ENCODE data around the gene GTF3A.

GTF3A gene

DNA sequence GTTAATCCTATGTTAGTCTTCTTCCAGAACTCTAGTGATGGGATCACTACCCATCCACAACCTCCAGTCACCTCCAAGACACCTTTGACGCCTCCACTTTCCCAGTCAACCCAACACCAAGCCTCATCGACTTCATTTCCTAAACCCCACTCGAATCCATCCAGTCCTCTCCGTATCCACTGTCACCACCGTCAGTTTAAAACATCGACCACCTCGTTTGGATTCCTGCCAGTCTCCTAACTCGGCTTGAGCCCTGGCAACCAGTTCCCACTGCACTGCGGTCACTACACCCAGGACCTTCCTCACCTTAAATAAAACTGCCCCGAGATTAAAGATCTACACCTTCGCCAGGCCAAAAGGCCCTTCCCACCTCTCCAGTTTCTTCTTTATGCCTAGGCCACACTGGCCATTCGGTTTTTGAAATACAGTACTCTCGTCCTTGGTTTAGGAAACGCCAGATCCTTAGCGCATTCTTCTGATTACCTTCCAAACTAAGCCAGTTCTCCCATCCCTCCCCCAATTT is 24.7 kb downstream of the GTF3A start:
- no peak for DNase-seq (ENCODE audit: low read depth in 2 of 2)

DNA sequence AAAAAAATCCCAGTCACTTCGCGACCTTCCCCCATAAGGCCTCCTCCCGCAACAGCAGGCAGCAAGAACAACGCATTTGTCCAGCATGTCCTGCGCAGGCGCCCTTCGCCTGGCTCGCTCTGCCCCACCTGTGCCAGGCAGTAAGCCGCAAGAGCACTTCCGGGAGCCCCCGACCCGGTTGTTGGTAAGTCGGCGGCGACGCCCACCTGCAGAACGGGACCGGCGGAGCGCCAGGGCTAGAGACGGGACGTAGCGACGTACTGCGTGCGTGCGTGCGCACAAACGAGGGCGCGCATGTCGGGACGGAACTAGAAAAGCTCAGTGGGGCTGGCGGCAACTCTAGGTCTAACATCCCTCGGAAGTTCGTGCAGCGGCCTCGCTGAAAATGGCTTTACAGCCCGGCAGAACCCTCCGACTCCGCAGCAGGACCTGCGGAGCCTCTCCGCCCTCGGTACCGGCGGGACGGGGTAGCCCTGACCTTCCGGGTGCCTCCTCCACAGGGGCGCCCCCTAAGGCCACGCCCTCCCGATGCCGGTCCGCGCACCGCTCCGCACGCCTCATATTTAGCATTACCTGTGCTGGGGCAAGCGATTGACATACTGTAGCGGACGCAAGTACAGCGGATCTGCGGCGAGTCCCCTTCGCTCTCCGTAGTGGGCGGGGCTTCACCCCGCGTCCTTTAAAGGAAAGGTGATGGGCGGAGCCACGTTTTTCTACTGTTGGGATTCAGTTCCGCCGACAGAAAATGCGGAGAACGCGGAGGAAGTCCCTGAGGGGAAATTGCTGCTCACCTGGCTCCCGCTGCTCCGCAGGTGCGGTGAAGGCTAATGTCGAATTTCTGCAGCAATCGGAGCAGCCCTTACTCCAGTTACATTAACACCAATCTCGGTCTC is 25.8 kb downstream of the GTF3A start, which contains the start of gene MTIF3:
Gene MTIF3, minus strand, starts transcription at position 629 of the 893 bp plus-strand sequence. CDS start 10,116 bp downstream, outside the sequence.
- DNase-seq (ENCODE audit: low read depth in 2 of 2) = peak; percentile 92 to 93

DNA sequence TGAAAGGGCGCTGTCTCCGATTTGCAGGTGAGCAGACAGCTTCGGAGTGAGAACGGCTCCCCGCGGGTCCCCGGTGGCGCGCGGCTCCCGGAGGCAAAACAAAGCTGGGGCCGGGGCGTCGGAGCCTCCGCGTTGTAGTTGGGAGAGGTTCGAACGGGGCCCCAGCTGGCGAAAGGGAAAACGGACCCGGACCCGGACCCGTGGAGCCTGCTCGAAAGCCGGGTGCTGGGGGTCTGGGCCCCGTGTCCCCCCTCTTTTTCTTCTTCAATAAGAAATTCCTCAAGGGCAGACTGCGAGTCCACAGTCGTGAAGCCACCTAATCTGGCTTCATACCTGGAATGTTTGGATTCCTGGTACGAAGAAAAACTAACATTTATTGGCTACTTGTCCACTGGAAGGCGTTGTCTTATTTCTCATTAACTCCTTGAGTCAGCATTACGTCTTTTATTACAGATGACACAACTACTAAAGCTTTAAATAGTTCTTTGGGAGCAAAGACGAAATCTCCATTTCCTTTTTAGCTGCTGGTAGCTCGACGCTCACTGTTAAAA is 26.6 kb downstream of the GTF3A start:
- DNase-seq (ENCODE audit: low read depth in 2 of 2) = no peak

DNA sequence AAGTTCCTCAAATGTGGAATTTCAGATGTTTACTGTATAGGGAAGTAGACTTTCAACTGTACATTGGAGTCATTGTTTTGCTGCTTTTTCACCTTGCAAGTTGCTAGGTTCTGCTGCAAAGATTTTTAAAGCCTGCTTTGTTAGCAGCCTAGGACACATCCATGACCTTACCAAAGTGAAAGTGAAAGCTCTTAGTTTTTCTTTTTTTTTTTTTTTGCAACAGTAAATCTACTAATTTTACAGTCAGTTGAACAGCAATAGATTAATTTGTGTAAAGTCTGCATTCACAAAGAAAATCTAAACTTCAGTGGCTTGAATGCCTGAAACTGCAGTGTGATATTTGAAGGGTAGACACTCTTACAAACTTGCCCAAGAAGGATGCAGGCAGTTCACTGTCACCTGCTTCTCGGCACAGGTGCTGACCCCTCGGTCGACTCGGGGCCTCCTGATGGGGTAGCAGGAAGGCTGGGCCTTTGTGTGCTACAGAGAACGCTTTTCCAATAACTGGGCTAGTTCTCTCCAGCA is 31.0 kb downstream of the GTF3A start:
- DNase-seq (ENCODE audit: low read depth in 2 of 2) = no peak

DNA sequence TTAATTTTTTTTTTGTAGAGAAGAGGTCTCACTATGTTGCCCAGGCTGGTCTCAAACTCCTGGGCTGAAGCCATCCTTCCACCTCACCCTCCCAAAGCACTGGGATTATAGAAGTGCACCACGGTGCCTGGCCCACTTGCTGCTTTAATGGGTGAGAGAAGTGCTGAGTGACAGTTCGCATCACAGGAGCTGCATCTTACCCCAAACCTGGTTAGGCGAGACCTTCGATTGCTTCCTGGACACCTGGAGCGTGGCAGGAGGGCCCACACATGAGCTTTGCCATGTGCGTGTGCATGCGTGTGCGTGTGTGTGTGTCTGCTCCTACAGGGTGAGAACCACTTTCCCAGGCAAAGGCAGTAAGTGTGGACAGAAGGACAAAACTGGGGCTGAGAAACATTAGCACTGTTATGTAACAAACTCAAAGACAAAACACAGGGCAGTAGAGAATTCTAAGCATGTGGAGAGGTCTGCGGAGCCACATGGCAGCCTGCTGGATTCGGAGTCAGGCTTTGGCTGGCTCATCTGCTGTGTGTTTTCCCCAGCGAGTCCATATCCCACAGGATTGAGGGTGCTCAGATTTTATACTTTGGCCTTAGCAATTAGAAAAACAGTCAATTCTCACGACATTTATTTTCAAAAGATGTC is 37.6 kb downstream of the GTF3A start:
- DNase-seq (ENCODE audit: low read depth in 2 of 2) = no peak

DNA sequence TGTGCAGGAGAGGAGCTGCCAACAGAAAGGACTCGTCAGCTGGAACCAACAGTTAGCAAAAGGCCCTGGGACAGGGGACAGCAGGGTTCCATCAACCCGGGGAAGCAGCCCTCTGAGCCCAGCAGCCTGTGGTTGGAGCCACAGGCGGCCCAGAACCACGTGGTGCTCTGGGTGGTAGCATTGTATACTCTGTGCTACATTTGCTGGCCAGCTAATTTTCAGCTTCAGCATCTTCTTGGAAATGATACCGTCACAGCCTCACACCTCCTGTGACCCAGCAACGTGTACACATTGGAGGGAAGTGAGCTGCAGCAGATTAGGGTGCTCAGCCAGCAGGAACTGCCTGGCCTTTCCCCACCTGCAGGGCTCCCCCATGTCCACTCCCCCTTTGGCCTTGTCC is 39.1 kb downstream of the GTF3A start:
- DNase-seq (ENCODE audit: low read depth in 2 of 2) = no peak

DNA sequence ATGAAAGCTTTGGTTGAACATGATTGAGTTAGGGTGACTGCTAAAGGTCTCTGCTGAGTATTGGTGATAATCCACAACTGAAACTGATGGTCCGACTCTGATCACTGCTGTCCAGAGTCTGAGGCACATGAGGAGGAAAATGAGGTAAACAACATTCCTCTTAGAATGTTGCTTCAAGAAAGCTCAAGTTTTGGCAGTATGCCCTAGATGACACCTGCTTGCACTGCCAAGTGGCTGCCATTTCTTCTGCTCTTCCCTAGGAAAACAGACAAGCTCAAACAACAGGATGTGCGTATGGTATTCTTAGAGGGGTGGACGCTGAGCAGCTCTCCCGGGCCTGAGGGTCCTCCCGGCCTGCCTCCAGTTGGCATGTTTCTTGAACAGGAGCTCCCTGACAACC is 41.2 kb downstream of the GTF3A start:
- no peak for DNase-seq (ENCODE audit: low read depth in 2 of 2)

DNA sequence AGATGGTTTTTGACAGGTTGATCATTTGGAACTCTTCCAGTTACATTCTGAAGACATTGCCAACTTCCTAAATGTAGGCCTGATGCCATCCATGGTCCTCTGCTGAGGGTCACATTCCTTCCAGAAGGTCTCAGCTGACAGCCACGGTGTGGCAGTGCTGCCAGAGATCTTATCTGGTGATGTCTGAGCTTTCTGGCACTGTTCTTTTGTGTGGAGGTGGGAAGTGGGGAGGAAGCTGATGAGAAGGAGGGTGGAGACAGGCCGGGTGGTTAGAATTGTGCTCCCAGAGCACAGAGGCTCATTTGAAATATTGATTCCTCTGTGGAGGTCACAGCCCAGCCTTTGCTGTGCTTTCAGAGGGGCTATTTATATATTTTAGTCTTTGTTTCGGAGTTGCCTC is 42.1 kb downstream of the GTF3A start:
- DNase-seq (ENCODE audit: low read depth in 2 of 2) = no peak

DNA sequence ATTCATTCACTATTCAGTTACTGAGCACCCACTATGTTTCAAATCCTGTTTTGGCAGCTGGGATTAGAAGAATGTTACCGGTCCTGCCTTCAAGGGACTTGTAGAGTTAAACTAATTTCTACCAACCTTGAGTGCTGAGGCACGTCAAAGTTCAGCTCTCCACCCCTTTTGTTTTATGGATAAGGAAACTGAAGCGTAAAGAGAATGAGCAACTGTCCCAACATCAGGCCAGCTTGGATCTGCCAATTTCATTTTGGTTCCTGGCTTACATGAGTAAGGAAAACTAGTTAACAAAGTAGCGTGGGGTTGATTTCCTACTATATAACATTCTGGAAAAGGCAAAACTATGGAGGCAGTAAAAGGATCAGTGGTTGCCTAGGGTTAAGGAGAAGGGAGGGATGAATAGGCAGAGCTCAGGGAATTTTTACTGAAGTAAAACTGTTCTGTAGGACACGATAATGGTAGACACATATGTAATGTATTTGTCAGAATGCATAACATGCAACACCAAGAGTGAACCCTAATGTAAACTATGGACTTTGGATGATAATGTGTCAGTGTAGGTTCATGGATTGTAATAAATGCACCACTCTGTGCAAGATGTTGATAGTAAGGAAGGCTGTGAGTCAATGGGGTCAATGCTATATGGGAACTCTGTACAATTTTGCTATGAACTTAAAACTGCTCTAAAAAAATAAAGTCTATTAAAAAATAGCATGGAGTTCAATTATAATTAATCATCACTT is 45.8 kb downstream of the GTF3A start:
- DNase-seq (ENCODE audit: low read depth in 2 of 2) = no peak

DNA sequence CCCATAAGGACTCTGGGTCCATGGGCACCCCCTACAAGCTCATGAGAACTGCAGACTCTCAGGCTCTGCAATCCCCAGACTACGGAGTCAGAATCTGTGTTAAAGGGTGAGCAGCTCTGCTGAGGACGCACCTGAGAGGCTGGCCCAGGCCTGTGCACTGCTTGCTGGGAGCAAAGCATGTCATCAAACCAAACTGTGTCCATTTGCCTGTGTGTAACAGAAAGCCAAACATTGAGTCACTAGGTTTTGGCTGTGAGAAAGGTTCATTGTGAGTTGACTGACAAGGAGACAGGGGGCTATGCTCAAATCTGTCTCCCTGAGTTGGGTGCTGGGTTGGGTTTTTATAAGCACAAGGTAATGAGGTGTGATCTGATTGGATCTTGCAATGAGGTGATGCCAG is 48.0 kb downstream of the GTF3A start:
- DNase-seq (ENCODE audit: low read depth in 2 of 2) = no peak

DNA sequence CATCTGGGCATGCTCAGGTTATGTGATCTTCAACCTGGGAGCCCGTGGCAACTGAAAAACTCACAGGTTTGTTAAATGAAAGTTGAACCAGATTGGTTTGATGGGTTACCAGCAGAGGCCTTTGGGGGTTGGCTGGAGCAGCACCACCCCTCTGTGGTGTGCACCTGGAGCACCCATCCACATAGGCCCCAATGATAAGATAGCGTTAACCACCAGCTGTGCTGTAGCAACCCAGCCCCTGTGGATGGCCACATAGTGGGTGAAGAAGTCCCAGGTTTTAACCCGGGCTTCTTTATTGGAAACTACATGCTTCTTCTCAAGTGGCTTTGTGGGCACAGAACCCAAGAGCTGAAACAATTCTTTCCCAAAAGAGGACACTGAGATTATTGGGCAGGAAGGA is 48.5 kb downstream of the GTF3A start:
- no peak for DNase-seq (ENCODE audit: low read depth in 2 of 2)

DNA sequence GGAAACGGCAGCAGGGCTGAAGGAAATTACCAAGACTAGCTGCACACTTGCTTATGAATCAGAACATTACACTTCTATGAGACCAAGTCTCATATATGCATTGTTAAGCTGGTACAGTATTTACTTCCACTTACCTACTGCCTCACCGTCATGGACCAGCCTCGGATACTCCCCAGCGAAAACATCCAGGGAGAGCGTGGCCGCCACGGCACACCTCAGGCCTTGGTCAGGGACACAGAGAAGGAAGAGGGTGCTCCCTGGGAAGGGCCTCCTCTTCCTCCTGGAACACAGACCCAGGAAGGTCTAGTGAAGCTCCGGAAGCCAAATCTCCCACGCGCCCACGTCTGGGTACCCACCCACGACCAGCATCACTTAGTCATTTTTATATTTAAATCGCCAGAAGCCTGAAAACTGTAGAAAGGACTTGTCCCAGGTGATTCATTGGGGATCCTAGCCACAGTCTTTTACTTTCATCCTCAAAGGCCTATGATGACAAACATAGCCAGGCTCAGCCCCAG is 50.4 kb downstream of the GTF3A start:
- DNase-seq (ENCODE audit: low read depth in 2 of 2) = no peak

DNA sequence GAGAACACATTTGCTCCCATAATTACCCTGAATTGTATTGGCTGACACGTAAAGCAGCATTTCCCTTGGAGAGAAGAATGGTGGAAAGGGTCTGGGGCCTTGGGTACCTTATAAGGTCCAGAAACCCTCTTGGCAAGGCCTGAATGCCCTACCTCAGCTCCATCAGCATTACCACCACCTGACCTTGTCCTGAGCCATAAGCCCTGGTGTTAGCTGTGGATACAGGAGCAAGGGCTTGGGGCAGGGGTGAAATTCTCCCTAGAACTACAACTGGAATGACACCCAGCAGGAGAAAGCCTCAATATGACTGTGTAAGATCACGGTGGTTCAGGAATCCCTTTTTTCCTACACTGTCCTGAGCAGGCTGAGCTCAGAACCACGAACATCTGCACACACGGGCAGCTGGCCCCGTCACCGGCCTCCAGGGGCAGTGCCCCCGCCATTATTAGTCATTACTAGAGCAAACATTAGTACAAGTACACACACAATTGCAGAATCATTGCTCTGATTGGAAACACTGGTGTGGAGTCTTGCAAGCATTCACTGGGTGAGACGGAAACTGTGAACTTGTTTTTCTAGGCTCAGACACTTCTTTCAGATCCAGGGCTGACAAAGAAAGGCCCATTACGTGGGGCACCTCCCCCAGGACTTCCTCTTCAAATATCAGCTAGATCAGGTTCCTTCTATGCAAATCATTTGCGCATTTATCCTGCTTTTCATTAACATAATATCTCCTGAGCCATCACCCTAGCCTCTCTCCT is 52.7 kb downstream of the GTF3A start:
- DNase-seq (ENCODE audit: low read depth in 2 of 2) = no peak

DNA sequence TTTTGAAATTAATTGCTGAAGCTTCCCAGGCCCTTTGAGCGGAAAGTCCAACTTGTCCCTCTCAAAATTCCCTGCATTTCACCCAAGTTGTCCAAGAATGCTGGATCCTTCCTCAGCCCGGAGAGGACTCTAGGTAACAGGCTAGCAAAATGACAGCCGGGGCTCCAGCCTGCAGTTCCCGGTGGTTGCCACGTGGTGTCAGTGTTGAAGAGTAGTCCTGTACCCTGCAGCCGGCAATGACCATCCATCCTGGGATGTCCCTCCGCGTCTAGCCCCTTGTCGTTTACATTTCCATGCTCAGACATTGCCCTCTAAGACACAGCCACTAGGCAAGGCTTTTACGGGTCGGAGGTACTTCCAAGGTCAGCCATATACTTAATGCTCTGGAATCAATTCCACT is 57.3 kb downstream of the GTF3A start:
- DNase-seq (ENCODE audit: low read depth in 2 of 2) = peak in 1 of 2 donors; percentile 15

DNA sequence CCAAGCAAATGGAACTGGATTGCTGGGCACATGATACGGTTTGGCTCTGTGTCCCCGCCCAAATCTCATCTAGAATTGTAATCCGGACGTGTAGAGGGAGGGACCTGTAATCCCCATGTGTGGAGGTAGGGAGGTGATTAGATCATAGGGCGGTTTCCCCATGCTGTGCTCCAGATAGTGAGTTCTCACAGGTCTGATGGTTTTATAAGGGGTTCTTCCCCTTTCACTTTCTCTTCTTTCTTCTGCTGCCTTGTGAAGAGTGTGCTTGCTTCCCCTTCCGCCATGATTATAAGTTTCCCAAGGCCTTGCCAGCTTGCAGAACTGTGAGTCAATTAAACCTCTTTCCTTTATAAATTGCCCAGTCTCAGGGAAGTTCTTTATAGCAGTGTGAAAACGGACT is 58.6 kb downstream of the GTF3A start:
- DNase-seq (ENCODE audit: low read depth in 2 of 2) = no peak

DNA sequence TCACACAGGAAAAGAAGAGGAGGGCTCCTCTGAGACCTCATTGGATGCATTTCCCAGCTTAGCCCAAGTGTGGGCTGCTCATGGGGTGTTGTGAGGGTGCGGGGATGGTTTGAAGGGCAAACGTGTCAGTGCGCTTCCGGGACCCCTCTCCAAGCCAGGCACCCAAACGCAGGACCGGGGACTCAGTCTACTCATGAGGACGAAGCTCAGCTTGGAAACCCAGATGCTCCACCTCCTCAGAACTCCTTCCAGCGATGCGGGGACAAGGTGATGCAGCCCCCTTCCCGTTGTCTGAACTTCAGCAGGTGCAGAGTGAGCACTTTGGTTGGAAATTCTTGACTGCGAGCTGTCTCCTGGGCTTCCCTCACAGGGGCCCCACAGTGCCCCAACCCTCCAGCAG is 59.0 kb downstream of the GTF3A start:
- DNase-seq (ENCODE audit: low read depth in 2 of 2) = no peak
